ENCODE results near the gene FAM83B.
"Not testable (repeated sequence)": the region's sequence is repeated elsewhere in the genome, so short reads cannot be mapped to it uniquely, and the experiment has no call there.

Gene FAM83B

DNA sequence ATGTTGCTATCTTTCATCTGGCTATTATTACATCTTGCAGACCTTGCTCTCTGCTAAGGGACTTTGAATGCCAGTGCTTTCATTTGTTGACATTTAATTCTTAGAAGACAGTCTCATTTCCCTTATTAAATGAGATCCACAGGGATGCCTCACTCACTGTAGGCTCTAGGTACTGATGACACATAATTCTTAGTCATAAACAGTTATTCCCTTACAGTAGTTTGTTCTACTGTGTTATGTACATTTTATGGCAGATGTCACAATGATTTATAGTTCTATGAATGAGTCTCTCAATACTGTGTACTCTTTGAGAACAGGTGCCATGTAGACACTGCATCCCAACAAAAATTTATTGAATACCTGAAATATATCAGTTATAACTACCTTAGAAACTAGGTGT lies 70.3 kb downstream of the FAM83B start:
- H3K4me3 ChIP-seq (ENCODE audit: low read length), result no peak overlapping the region
- no peaks in the 10 kb centered on the region for H3K27me3 ChIP-seq (ENCODE audit: control insufficient read depth, insufficient read depth, low read length)
- no peaks in the 10 kb centered on the region for H3K36me3 ChIP-seq (ENCODE audit: control insufficient read depth, insufficient read depth, low read length)
- no peak for DNase-seq (ENCODE audit: low read depth, low spot score)
- H3K4me1 ChIP-seq (ENCODE audit: control insufficient read depth, insufficient read depth, low read length), result no peaks in the 10 kb centered on the region
- no peak overlapping the region for H3K27ac ChIP-seq (ENCODE audit: low read length)
- H3K9me3 ChIP-seq (ENCODE audit: control insufficient read depth, insufficient read depth, low read length), result no peaks in the 10 kb centered on the region

DNA sequence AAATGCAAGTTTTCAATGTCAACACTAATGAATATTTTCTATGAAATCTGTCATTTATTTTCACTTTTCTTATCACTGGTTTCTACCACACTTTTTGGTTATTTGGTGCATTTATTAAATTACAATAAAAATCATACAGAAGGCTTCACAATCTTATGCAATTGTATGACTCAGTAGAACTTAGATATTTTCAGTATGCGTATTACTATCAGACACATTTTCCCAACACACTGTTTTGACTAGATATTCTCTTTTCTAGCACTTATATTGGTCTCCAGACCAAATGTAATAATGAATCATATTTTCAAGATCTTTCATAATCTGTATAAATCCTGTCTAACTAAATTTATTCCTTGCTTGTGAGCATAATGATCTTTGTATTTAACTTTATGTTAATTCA lies 74.1 kb downstream of the FAM83B start:
- no CpG with 5 or more reads among the region's 1 CpG for WGBS (ENCODE audit: insufficient coverage, insufficient read length)
- Histone ChIP-seq H3K27ac (ENCODE audit: low read length) (no peak overlapping the region), H3K4me1 (ENCODE audit: control insufficient read depth, insufficient read depth, low read length) (no peaks in the 10 kb centered on the region), H3K4me3 (ENCODE audit: low read length) (no peak overlapping the region), H3K36me3 (ENCODE audit: control insufficient read depth, insufficient read depth, low read length) (no peaks in the 10 kb centered on the region), H3K9me3 (ENCODE audit: control insufficient read depth, insufficient read depth, low read length) (no peaks in the 10 kb centered on the region), H3K27me3 (ENCODE audit: control insufficient read depth, insufficient read depth, low read length) (no peaks in the 10 kb centered on the region)
- DNase-seq (ENCODE audit: low read depth, low spot score), result no peak

DNA sequence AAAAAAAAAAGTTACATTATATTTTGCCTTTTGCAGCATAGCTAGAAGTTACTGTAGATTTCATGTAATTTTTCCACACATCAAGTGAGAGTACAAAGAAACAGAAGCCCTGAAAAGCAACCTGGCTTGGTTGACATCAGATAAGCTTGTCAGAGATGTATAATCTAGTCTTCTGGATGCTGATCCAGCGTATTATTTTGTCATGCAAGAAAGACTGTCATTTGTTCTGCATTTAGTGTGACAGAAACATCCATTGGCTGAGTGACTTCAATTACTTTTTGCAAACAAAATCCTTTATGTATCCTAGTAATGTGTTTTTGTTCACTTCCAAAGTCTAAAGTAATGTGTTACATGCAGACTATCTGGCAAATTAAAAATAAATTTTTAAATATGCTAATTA lies 75.3 kb downstream of the FAM83B start:
- H3K4me3 ChIP-seq (ENCODE audit: low read length), result no peak overlapping the region
- no peak overlapping the region for H3K27ac ChIP-seq (ENCODE audit: low read length)
- H3K27me3 ChIP-seq (ENCODE audit: control insufficient read depth, insufficient read depth, low read length), result no peaks in the 10 kb centered on the region
- WGBS (ENCODE audit: insufficient coverage, insufficient read length), result no CpG with 5 or more reads among the region's 1 CpG
- H3K4me1 ChIP-seq (ENCODE audit: control insufficient read depth, insufficient read depth, low read length), result no peaks in the 10 kb centered on the region
- no peaks in the 10 kb centered on the region for H3K36me3 ChIP-seq (ENCODE audit: control insufficient read depth, insufficient read depth, low read length)
- DNase-seq (ENCODE audit: low read depth, low spot score), result no peak
- no peaks in the 10 kb centered on the region for H3K9me3 ChIP-seq (ENCODE audit: control insufficient read depth, insufficient read depth, low read length)

DNA sequence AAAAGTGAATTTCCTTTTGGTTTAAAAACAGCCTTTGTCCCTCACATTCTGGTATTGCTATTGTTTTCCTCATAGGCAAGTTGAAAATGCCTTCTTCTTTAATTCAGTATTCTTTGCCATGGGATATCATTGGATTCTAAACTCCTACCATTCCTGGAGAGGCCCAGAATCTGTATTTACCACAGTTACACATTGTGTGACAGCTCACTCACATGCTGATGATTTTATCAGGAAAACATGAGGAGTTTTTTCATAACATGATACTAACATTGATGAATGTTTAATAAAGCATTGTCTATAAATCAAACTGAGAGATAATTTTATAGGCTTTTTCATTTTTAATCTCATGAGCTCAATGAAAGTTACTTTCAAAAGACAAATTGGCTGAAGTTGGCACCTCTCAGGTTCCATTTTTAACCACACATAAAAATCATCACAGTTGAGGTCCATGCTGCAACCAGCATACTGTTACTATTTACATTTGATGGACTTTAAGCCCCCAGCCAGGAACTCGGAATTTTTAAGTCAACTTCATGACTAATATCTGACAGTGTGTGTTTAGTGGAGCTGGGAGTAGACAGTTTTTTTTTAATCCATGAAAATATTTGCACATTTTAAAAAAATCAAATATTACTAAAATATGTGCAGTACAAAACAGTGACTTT lies 82.8 kb downstream of the FAM83B start:
- no CpG with 5 or more reads among the region's 1 CpG for WGBS (ENCODE audit: insufficient coverage, insufficient read length)
- no peaks in the 10 kb centered on the region for H3K36me3 ChIP-seq (ENCODE audit: control insufficient read depth, insufficient read depth, low read length)

DNA sequence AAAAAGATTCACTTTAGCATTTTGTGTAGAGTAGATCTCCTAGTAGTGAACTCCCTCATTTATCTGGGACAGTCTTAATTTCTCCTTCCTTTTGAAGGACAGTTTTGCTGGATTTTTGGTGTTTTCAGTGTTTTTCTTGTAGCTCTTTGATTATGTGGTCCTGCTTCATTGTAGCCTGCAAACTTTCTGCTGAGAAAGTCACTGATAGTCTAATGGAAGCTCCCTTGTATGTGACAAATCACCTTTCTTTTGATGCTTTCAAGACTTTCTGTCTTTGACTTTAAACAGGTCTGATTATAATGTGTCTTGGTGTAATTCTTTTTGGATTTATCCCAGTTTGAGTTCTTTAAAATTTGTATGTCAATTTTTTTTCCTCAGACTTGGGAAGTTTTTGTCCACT lies 86.1 kb downstream of the FAM83B start:
- no peaks in the 10 kb centered on the region for H3K4me1 ChIP-seq (ENCODE audit: control insufficient read depth, insufficient read depth, low read length)
- H3K4me3 ChIP-seq (ENCODE audit: low read length), result no peak overlapping the region
- no peaks in the 10 kb centered on the region for H3K9me3 ChIP-seq (ENCODE audit: control insufficient read depth, insufficient read depth, low read length)
- no peak for DNase-seq (ENCODE audit: low read depth, low spot score)
- no peaks in the 10 kb centered on the region for H3K27me3 ChIP-seq (ENCODE audit: control insufficient read depth, insufficient read depth, low read length)
- no peaks in the 10 kb centered on the region for H3K36me3 ChIP-seq (ENCODE audit: control insufficient read depth, insufficient read depth, low read length)
- H3K27ac ChIP-seq (ENCODE audit: low read length), result no peak overlapping the region

More for the DNA sequence above, 82.8 kb downstream of the FAM83B start:
- H3K27ac ChIP-seq (ENCODE audit: low read length), result no peak overlapping the region
- DNase-seq (ENCODE audit: low read depth, low spot score), result no peak
- no peak overlapping the region for H3K4me3 ChIP-seq (ENCODE audit: low read length)
- H3K27me3 ChIP-seq (ENCODE audit: control insufficient read depth, insufficient read depth, low read length), result no peaks in the 10 kb centered on the region
- no peaks in the 10 kb centered on the region for H3K4me1 ChIP-seq (ENCODE audit: control insufficient read depth, insufficient read depth, low read length)
- H3K9me3 ChIP-seq (ENCODE audit: control insufficient read depth, insufficient read depth, low read length), result no peaks in the 10 kb centered on the region

DNA sequence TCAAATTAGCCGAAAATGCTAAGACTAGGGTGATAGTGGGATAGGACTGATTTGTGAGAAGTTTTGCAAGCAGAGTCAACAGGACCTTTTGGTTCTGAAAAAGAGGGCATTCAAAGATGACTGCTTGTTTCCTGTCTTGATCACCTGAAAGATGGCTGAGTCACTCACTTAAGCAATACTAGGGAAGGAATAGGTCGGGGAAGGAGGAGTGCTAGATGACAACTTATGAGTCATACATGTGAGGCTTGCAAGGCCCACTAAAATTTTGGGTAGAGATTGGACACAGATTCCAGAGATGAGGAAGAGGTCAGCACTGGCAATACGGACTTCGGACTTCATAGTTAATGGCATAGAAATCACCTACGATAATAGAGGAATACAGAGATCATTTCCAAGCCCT lies 89.2 kb downstream of the FAM83B start:
- no peaks in the 10 kb centered on the region for H3K9me3 ChIP-seq (ENCODE audit: control insufficient read depth, insufficient read depth, low read length)
- no peaks in the 10 kb centered on the region for H3K36me3 ChIP-seq (ENCODE audit: control insufficient read depth, insufficient read depth, low read length)
- no peak overlapping the region for H3K27ac ChIP-seq (ENCODE audit: low read length)
- no peaks in the 10 kb centered on the region for H3K27me3 ChIP-seq (ENCODE audit: control insufficient read depth, insufficient read depth, low read length)
- H3K4me3 ChIP-seq (ENCODE audit: low read length), result no peak overlapping the region
- no CpG with 5 or more reads among the region's 5 CpGs for WGBS (ENCODE audit: insufficient coverage, insufficient read length)
- DNase-seq (ENCODE audit: low read depth, low spot score), result no peak
- H3K4me1 ChIP-seq (ENCODE audit: control insufficient read depth, insufficient read depth, low read length), result no peaks in the 10 kb centered on the region

DNA sequence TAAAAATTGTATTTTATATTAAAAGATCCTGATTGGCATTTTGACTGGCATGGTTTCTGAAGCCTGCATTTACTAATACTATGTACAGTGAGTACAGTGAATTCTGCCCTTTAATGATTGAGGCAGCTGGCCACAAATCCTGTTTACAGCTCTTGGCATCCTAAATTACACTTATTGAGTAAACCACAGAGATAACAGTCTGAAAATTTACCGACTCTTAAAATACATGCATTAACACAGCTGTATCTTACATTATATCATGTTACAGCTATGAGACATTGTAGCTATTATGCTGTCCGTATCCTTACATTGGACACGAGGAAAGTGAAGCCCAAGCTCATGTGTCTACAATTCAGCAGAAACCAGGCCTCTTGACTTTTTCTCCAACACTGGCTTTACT lies 90.8 kb downstream of the FAM83B start:
- H3K4me1 ChIP-seq (ENCODE audit: control insufficient read depth, insufficient read depth, low read length), result no peaks in the 10 kb centered on the region
- no CpG with 5 or more reads among the region's 3 CpGs for WGBS (ENCODE audit: insufficient coverage, insufficient read length)
- H3K9me3 ChIP-seq (ENCODE audit: control insufficient read depth, insufficient read depth, low read length), result no peaks in the 10 kb centered on the region
- H3K27ac ChIP-seq (ENCODE audit: low read length), result no peak overlapping the region
- H3K36me3 ChIP-seq (ENCODE audit: control insufficient read depth, insufficient read depth, low read length), result no peaks in the 10 kb centered on the region
- no peak for DNase-seq (ENCODE audit: low read depth, low spot score)
- H3K27me3 ChIP-seq (ENCODE audit: control insufficient read depth, insufficient read depth, low read length), result no peaks in the 10 kb centered on the region
- H3K4me3 ChIP-seq (ENCODE audit: low read length), result no peak overlapping the region

DNA sequence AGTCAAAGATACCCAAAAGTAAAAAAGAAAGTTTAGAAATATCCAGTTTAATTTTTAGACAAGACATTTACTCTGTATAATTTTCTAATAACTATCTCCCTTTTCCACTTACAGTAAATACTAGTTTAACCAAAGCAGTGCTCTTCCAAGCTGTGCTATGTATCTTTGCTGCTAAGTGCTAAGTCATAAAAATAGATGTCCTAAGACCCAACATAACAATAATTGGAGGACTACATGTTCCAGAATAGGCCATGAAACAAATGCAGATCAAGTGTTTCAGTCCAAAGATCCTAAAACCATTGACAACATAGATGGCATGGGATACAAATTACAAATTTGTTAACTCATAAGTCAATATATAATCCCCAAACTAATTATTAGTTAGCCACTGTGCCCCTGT lies 111.1 kb downstream of the FAM83B start:
- H3K27ac ChIP-seq (ENCODE audit: low read length), result no peak overlapping the region

DNA sequence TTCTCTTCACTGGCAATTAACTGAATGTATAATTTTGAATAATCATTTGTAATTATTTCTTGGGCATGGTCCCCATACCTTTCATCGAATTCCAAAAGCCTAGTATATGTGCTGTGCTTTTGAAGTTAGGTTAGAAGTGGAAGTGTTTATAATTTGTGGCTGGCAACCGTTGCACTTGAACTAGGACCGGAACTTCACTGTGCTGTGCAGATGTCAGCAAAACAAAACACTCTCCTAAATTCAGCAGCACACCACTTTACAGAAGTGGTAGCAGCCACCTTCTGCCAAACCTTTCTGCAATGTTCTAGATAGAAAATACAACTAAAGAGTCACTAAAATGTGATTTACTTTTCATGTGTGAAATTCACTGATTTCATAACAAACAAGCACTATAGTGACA lies 111.9 kb downstream of the FAM83B start:
- H3K36me3 ChIP-seq (ENCODE audit: control insufficient read depth, insufficient read depth, low read length), result no peaks in the 10 kb centered on the region
- no CpG with 5 or more reads among the region's 3 CpGs for WGBS (ENCODE audit: insufficient coverage, insufficient read length)
- no peaks in the 10 kb centered on the region for H3K4me1 ChIP-seq (ENCODE audit: control insufficient read depth, insufficient read depth, low read length)
- H3K4me3 ChIP-seq (ENCODE audit: low read length), result no peak overlapping the region
- no peak overlapping the region for H3K27ac ChIP-seq (ENCODE audit: low read length)
- DNase-seq (ENCODE audit: low read depth, low spot score), result no peak
- no peaks in the 10 kb centered on the region for H3K9me3 ChIP-seq (ENCODE audit: control insufficient read depth, insufficient read depth, low read length)
- H3K27me3 ChIP-seq (ENCODE audit: control insufficient read depth, insufficient read depth, low read length), result no peaks in the 10 kb centered on the region

More for the DNA sequence above, 111.1 kb downstream of the FAM83B start:
- Histone ChIP-seq H3K9me3 (ENCODE audit: control insufficient read depth, insufficient read depth, low read length) (no peaks in the 10 kb centered on the region), H3K4me3 (ENCODE audit: low read length) (no peak overlapping the region), H3K27me3 (ENCODE audit: control insufficient read depth, insufficient read depth, low read length) (no peaks in the 10 kb centered on the region), H3K4me1 (ENCODE audit: control insufficient read depth, insufficient read depth, low read length) (no peaks in the 10 kb centered on the region), H3K36me3 (ENCODE audit: control insufficient read depth, insufficient read depth, low read length) (no peaks in the 10 kb centered on the region)
- no peak for DNase-seq (ENCODE audit: low read depth, low spot score)

DNA sequence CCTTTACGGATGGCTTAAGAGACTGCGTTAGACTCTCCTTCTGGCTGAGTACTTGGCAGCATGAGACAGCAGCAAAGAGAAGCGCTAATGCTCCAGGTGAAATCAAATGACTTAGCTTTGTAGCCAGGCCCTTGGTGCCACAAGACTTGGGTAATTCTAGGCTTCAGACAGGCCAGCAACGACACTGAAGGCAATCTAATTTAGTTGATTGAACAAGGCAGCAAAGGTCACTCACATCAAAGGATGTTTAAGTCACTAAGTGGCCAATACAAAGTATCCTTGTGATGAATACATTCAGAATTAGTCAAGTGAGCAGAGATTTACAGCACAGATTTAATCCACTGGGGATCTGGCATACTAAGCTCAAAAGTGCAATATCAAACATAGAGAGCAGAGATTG lies 113.2 kb downstream of the FAM83B start:
- no peaks in the 10 kb centered on the region for H3K27me3 ChIP-seq (ENCODE audit: control insufficient read depth, insufficient read depth, low read length)
- H3K27ac ChIP-seq (ENCODE audit: low read length), result no peak overlapping the region
- no peaks in the 10 kb centered on the region for H3K9me3 ChIP-seq (ENCODE audit: control insufficient read depth, insufficient read depth, low read length)
- no peak overlapping the region for H3K4me3 ChIP-seq (ENCODE audit: low read length)
- no peak for DNase-seq (ENCODE audit: low read depth, low spot score)
- no CpG with 5 or more reads among the region's 4 CpGs for WGBS (ENCODE audit: insufficient coverage, insufficient read length)
- H3K4me1 ChIP-seq (ENCODE audit: control insufficient read depth, insufficient read depth, low read length), result no peaks in the 10 kb centered on the region
- no peaks in the 10 kb centered on the region for H3K36me3 ChIP-seq (ENCODE audit: control insufficient read depth, insufficient read depth, low read length)

DNA sequence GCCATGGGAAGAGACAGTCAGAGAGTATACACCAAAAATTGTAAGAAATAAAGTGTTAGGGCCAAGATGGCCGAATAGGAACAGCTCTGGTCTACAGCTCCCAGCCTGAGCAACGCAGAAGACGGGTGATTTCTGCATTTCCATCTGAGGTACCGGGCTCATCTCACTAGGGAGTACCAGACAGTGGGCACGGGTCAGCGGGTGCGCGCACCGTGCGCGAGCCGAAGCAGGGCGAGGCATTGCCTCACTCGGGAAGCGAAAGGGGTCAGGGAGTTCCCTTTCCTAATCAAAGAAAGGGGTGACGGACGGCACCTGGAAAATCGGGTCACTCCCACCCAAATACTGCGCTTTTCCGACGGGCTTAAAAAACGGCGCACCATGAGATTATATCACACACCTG lies 114.8 kb downstream of the FAM83B start:
- not testable (repeated sequence) for H3K36me3 ChIP-seq (ENCODE audit: control insufficient read depth, insufficient read depth, low read length); H3K27me3 ChIP-seq (ENCODE audit: control insufficient read depth, insufficient read depth, low read length); H3K9me3 ChIP-seq (ENCODE audit: control insufficient read depth, insufficient read depth, low read length); H3K4me1 ChIP-seq (ENCODE audit: control insufficient read depth, insufficient read depth, low read length); H3K27ac ChIP-seq (ENCODE audit: low read length); H3K4me3 ChIP-seq (ENCODE audit: low read length); DNase-seq (ENCODE audit: low read depth, low spot score)
- no CpG with 5 or more reads among the region's 23 CpGs for WGBS (ENCODE audit: insufficient coverage, insufficient read length)

All from iPS DF 6.9 (cell line).